BLaER1 (cell line): ENCODE data around the gene MEN1.

Source experiments
- H3K27ac ChIP-seq: shearing (Covaris generic); formaldehyde crosslinking; 2 replicates; pipeline ENCODE4 v1.8.1; 2022
- H3K27me3 ChIP-seq: shearing (Covaris generic); formaldehyde crosslinking; 2 replicates; pipeline ENCODE4 v1.8.1; 2022
- H3K36me3 ChIP-seq: shearing (Covaris generic); formaldehyde crosslinking; 2 replicates; pipeline ENCODE4 v1.8.1; 2022
- H3K4me1 ChIP-seq: shearing (Covaris generic); formaldehyde crosslinking; 2 replicates; pipeline ENCODE4 v1.8.1; 2022
- H3K4me2 ChIP-seq: shearing (Covaris generic); formaldehyde crosslinking; 2 replicates; pipeline ENCODE4 v1.8.1; 2022
- H3K4me3 ChIP-seq: shearing (Covaris generic); formaldehyde crosslinking; 2 replicates; pipeline ENCODE4 v1.8.1; 2022
- H3K9ac ChIP-seq: shearing (Covaris generic); formaldehyde crosslinking; 2 replicates; pipeline ENCODE4 v1.8.1; 2022
- H3K9me3 ChIP-seq: shearing (Covaris generic); formaldehyde crosslinking; 2 replicates; pipeline ENCODE4 v1.8.1; 2022
- H4K20me1 ChIP-seq: shearing (Covaris generic); formaldehyde crosslinking; 2 replicates; pipeline ENCODE4 v1.8.1; 2022
- Cebpa-rat ChIP-seq: shearing (Covaris generic); IDR thresholded peaks from 2 replicates; pipeline ENCODE4 v1.8.1; 2022

Gene MEN1

DNA sequence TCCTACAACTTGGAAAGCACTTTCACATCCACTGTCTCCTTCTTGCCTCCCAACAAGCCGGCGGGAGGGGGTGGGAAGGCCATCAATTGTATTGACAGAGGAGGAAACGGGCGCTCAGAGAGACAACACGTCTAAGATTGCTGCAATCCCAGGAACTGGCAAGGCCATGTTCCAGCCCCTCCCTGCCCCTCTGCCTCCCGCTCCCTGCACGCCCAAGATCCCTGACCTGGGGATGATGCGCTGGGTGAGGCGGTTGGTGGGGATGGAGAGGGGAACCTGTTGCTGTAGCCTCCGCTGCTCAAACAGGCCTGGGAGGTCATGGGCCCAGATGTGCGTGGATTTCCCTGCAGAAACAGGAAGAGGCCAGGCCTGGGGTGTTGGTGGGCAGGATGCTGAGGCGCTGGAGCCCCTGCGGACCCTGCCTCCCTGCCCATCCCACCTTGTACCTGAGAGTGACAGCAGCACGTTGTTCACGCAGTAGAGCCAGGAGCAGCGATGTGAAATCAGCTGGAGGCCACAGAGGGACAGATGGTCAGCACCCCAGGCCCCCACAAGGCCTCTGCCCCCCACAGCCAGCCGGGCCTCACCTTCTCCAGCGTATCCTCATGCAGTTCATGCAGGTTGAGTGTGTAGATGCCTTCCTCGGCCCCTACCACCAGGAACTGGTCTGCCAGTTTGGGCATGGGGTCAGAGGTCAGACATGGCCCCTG, 14.1 kb downstream of the MEN1 start:
- no peak overlapping the region for H3K9ac ChIP-seq
- H3K27me3 ChIP-seq, result no peaks in the 10 kb centered on the region
- H3K9me3 ChIP-seq, result no peaks in the 10 kb centered on the region
- H3K4me1 ChIP-seq, result peaks cover 86% of the 10 kb centered on the region
- H3K4me2 ChIP-seq, result peak overlapping the region; percentile 24
- peak overlapping the region; percentile 18; the same call in 1 of the 2 replicates for H3K27ac ChIP-seq
- H3K4me3 ChIP-seq, result no peak overlapping the region
- no peak for TF ChIP-seq Cebpa-rat
- peaks cover 39% of the 10 kb centered on the region for H3K36me3 ChIP-seq
- H4K20me1 ChIP-seq, result no peaks in the 10 kb centered on the region

DNA sequence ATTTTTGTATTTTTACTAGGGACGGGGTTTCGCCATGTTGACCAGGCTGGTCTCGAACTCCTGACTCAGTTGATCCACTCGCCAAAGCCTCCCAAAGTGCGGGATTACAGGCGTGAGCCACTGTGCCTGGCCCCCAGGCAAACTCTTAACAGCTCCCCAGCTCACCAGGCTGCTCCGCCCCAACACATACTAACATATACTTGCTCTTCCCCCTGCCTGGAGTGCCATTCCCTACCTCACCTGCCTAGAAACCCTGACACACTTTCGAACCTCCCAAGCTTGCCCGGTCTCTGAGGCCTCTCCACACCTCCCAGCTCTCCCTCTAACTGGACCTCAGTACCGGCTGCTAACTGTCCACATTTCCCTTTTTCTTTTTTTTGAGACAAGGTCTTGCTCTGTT, 15.8 kb downstream of the MEN1 start:
- H3K9me3 ChIP-seq, result no peaks in the 10 kb centered on the region
- no peaks in the 10 kb centered on the region for H4K20me1 ChIP-seq
- peaks cover 69% of the 10 kb centered on the region for H3K4me1 ChIP-seq
- no peak overlapping the region for H3K9ac ChIP-seq
- H3K27ac ChIP-seq, result peak overlapping the region; percentile 15; the same call in 1 of the 2 replicates
- H3K36me3 ChIP-seq, result peaks cover 56% of the 10 kb centered on the region
- H3K4me3 ChIP-seq, result no peak overlapping the region
- H3K27me3 ChIP-seq, result no peaks in the 10 kb centered on the region
- peak overlapping the region; percentile 85 for H3K4me2 ChIP-seq
- TF ChIP-seq Cebpa-rat, result no peak

DNA sequence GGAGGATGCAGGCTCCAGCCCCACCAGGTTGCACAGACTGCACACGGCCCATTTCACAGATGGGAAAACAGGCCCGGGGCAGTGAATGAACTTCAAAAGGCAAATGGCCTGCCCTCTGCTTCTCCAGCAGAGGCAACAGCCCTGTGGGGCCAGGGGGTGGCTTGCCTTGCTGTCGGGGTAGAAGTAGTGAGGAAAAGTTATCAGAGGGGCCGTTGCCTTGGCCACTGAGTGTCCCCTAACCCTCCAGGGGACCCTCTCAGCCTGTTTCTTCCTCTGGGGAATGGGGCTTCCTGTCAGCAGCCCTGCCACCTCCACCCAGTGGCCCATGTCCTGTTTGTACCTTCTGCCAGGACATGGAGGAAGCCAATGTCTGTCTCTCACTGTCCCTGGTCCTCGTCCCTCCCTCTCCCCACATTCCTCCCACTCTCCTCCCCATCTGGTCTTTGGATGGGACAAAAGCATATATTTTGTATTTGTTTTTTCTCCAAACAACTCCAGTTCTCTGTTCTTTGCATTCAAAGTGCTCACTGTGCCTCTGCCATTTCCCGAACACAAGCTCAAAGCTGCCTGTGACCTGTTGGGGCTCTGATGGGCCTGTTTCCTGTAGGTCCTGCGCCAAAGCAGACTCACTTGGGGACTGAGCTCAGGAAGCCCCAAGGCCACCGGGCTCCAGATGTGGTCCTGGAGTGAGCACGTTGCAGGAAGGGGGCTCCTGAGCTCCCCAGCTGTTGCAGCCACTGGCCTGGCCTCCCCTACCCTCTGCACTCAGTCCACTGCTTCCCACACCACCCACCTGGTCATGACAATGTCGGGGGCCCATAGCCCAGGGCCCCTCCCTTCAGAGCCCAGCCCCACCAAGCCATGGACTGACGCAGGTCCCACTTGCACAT, 16.8 kb downstream of the MEN1 start:
- no peak for TF ChIP-seq Cebpa-rat
- no peaks in the 10 kb centered on the region for H3K9me3 ChIP-seq
- H3K9ac ChIP-seq, result peak overlapping the region; percentile 62
- H4K20me1 ChIP-seq, result no peaks in the 10 kb centered on the region
- H3K4me2 ChIP-seq, result peak overlapping the region; percentile 85
- peak overlapping the region; percentile 3; the same call in 1 of the 2 replicates for H3K4me3 ChIP-seq
- H3K27me3 ChIP-seq, result no peaks in the 10 kb centered on the region
- peaks cover 64% of the 10 kb centered on the region for H3K36me3 ChIP-seq
- peak overlapping the region; percentile 77 for H3K27ac ChIP-seq
- peaks cover 59% of the 10 kb centered on the region for H3K4me1 ChIP-seq

DNA sequence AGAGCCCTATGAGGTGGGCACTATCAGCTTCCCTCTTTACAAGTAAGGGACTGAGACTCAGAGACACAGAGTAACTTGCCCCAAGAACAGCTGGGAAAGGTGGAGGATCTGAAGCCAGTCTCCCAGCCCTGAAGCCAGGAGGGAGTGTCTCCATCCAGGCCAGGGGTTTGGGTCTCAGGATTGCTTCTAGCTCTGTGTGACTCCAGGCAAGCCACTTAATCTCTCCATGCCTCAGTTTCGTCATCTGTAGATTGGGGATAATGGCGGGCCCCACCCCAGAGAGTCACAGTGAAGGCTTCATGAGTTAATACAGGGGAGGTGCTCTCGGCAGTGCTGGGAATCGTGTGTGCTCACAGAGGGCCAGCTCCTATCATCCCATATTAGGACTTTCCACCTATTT, 17.9 kb downstream of the MEN1 start:
- no peak overlapping the region for H3K9ac ChIP-seq
- H3K4me3 ChIP-seq, result no peak overlapping the region
- H3K9me3 ChIP-seq, result no peaks in the 10 kb centered on the region
- H3K4me1 ChIP-seq, result peaks cover 57% of the 10 kb centered on the region
- H4K20me1 ChIP-seq, result no peaks in the 10 kb centered on the region
- H3K27me3 ChIP-seq, result no peaks in the 10 kb centered on the region
- no peak for TF ChIP-seq Cebpa-rat
- H3K4me2 ChIP-seq, result peak overlapping the region; percentile 85; the same call in 1 of the 2 replicates
- peak overlapping the region; percentile 77; the same call in 1 of the 2 replicates for H3K27ac ChIP-seq
- H3K36me3 ChIP-seq, result peaks cover 63% of the 10 kb centered on the region

DNA sequence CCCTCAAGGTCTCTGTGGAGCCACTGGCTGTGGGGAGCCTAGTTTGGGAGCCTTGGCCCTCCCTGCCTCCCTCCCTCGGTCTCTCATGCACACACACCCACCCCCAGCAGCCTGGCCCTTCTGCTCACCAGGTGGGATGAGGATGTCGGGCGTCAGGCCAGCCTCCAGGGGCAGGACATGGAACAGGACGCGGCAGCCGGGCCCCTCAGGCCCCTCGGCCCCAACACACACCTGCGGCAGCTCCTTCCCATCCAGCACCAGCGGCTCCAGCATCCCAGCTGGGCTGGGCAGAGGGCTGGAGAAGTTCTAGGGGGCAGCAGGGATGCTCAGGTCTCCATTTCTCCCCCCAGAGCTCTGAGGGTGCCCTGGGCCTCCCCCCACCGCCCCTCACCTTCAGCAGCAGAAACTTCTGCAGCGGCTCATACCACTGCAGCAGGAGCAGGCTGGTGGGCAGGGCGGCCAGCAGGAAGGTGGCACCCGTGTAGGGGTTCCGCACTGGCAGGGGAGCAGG, 18.5 kb downstream of the MEN1 start:
- TF ChIP-seq Cebpa-rat, result no peak
- H3K27me3 ChIP-seq, result no peaks in the 10 kb centered on the region
- peaks cover 51% of the 10 kb centered on the region for H3K4me1 ChIP-seq
- no peaks in the 10 kb centered on the region for H3K9me3 ChIP-seq
- no peaks in the 10 kb centered on the region for H4K20me1 ChIP-seq
- no peak overlapping the region for H3K4me3 ChIP-seq
- H3K9ac ChIP-seq, result no peak overlapping the region
- H3K36me3 ChIP-seq, result peaks cover 56% of the 10 kb centered on the region
- H3K4me2 ChIP-seq, result no peak overlapping the region
- H3K27ac ChIP-seq, result 0 out of 2 replicates have a peak overlapping the region, but pooled peaks have one; percentile 30

DNA sequence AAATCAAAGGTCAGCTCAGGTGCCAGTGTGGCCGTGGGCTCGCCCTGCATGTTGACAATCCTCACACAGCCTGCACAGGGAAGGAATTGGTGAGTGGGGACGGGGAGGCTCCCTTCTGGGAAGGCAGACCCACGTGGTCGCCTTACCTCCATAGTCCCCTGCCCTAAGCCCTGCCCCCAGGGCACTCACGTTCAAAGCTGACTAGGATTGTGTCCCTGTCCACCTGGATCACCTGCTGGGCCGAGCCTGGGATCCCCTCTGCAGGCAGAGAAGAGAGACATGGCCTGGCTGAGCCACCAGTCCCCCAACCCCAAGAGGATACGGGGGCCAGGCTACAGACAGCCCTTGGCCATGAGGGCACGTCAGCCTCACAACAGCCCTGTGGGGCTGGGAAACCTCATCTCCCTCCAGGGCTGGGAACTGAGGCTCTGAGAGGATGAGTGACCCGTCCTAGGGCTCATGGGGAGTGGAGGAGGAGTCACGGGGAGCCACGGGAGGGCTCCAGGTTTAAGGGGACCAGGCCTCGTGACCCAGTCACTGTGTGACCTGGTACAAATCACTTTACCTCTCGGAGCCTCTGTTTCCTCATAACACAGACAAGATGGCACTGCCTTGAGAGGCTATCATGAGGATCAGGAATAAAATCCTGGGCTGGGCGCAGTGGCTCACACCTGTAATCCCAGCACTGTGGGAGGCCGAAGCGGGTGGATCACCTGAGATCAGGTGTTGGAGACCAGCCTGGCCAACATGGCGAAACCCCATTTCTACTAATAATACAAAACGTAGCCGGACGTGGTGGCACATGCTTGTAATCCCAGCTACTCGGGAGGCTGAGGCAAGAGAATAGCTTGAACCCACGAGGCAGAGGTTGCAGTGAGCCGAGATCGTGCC, 19.9 kb downstream of the MEN1 start:
- H4K20me1 ChIP-seq, result no peaks in the 10 kb centered on the region
- no peak for TF ChIP-seq Cebpa-rat
- H3K36me3 ChIP-seq, result peaks cover 47% of the 10 kb centered on the region
- no peaks in the 10 kb centered on the region for H3K9me3 ChIP-seq
- no peaks in the 10 kb centered on the region for H3K27me3 ChIP-seq
- no peak overlapping the region for H3K4me3 ChIP-seq
- no peak overlapping the region for H3K9ac ChIP-seq
- peaks cover 37% of the 10 kb centered on the region for H3K4me1 ChIP-seq
- H3K4me2 ChIP-seq, result no peak overlapping the region
- H3K27ac ChIP-seq, result 0 out of 2 replicates have a peak overlapping the region, but pooled peaks have one; percentile 22

DNA sequence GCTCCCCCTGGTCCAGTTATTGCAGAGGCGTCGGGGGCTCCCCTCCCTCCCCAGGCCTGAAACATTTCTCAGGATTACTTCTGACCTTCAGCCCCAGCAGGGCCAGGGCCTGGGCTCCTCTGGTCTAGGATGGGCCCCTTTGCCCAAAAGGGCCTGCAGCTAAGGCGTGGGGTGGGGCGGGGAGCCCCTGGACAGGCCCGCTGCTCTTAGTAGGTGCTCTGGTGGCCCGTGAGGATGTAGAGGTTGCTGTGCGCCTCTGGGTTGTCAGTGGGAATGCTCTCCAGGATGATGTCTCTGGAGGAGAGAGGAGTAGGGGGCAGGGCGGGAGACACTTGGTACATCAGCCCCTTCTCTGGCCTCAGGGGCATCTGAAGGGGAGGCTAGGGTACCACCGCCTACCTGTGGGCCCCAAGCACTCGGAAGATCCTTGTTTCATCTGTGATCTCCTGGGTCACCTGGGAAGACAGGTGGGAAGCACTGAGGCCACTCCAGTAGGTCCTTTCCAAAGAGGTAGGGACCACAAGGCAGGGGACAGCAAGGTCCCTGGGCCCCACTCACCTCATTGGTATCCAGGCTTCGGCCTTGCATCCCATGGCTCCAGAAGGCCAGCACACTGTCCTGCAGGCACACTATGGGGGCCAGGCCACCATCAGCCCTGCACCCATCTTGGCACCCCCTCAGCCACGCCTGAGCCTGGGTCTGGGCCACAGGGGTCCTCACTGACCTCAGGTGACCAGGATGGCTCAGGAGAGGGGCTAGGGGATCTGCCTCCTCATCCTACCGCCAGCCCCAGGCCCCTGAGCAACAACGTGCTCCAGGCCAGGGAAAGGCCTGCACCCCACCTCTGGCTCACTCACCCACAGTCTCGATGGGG, 20.8 kb downstream of the MEN1 start:
- H3K27me3 ChIP-seq, result no peaks in the 10 kb centered on the region
- H3K9me3 ChIP-seq, result no peaks in the 10 kb centered on the region
- no peak overlapping the region for H3K9ac ChIP-seq
- no peak overlapping the region for H3K4me3 ChIP-seq
- H3K4me2 ChIP-seq, result no peak overlapping the region
- 0 out of 2 replicates have a peak overlapping the region, but pooled peaks have one; percentile 22 for H3K27ac ChIP-seq
- peaks cover 47% of the 10 kb centered on the region for H3K36me3 ChIP-seq
- TF ChIP-seq Cebpa-rat, result no peak
- no peaks in the 10 kb centered on the region for H4K20me1 ChIP-seq
- peaks cover 28% of the 10 kb centered on the region for H3K4me1 ChIP-seq

DNA sequence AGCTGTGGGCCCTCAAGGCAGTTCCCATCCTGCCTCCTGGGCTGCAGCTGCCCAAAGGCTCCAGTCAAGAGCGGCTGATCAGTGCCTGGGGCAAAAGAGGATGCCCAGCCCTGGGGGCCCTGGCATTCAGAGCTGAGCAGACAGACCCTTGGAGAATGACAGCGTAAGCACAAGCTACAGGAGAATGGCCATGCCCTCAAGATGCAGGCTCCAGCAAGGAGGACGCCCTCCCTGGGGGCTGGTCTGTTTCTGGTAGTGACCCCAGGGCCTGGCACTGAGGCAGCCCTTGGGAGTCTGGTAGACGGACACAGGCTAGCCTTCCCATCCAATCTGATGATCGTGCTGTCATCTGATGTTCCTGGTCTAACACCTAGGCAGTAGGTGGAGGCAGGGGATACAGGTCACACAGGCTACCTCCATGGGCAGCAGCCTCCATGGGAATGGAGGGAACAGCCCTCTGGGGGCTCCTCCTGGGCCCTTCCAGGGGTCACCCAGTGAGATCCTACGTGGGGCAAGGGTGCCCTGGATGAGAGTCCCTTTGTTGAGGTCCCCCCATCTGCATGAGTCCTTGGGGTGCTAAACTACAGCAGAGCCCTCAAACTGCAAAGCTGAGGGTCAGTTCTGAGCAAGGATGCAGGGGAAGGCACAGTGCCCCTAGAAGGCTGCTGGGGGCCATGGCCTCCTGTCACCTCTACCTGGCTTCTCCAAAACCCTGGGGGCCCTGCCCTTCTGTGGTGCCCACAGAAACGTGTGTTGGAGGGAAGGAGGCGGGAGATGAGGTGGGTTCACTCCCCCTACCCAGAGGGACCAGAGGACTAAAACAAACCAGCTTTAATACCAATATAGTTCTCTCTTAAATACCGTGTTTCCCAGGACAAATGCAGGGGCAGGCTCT, 21.8 kb downstream of the MEN1 start:
- TF ChIP-seq Cebpa-rat, result no peak
- Histone ChIP-seq H3K27me3 (no peaks in the 10 kb centered on the region), H4K20me1 (no peaks in the 10 kb centered on the region), H3K4me2 (no peak overlapping the region), H3K4me3 (no peak overlapping the region), H3K9me3 (no peaks in the 10 kb centered on the region), H3K36me3 (peaks cover 47% of the 10 kb centered on the region), H3K9ac (no peak overlapping the region), H3K27ac (peak overlapping the region; percentile 35; the same call in 1 of the 2 replicates), H3K4me1 (peaks cover 18% of the 10 kb centered on the region)
